ENCODE data around the gene LGR5.
"Not testable (repeated sequence)": the region's sequence is repeated elsewhere in the genome, so short reads cannot be mapped to it uniquely, and the experiment has no call there.

The LGR5 gene

DNA sequence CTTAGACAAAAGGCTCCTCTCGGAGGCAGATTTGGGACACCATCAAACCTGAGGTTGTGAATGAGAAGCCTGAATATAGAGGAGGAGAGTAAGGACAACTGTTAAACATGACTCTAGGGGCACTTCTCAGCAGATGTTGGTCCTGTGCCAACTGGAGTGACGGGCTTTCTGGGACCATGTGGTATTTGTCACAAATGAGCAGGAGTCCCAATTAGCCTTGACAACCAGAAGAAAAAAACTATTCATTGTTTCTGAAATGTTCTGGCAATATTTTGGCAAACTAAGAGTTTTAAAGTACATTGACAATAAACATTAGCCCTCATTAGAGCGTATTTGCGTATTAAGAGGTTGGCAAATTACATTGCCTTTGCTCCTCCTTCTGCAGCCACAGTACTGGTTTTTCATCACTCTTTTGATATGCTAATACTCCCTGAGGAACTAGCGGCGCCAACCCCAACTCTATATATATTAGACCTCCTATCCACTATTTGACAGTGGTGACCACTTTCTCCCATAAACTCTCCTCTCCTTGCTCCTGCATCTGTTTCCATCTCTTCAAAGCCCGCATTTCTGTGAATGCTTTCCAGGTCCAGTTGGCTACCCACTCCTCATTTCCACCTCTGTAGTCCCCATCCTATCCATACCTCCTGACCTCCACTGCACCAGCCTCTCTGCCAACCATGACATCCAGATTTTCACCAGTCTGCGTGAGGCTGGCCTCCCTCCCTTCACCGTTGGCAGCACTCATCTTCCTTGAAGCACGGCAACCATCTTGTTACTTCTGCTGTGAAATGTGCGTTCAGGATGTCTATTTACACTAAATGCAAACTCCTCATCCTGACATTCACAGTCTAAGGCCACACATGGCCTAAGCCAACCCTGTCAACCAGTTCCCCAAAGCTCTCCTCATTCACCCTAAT lies 123.3 kb downstream of the LGR5 start:
- no peak overlapping the region for H3K27ac ChIP-seq (ENCODE audit: low read length)
- H3K9me3 ChIP-seq (ENCODE audit: control insufficient read depth, insufficient read depth, low read length), result no peaks in the 10 kb centered on the region
- H3K27me3 ChIP-seq (ENCODE audit: control insufficient read depth, insufficient read depth, low read length), result no peaks in the 10 kb centered on the region
- no peaks in the 10 kb centered on the region for H3K36me3 ChIP-seq (ENCODE audit: control insufficient read depth, insufficient read depth, low read length)
- no CpG with 5 or more reads among the region's 11 CpGs for WGBS (ENCODE audit: insufficient coverage, insufficient read length)
- peaks cover 3% of the 10 kb centered on the region; the same call in 1 of the 2 replicates for H3K4me1 ChIP-seq (ENCODE audit: control insufficient read depth, insufficient read depth, low read length)
- no peak for DNase-seq (ENCODE audit: low read depth, low spot score)
- no peak overlapping the region for H3K4me3 ChIP-seq (ENCODE audit: low read length)

DNA sequence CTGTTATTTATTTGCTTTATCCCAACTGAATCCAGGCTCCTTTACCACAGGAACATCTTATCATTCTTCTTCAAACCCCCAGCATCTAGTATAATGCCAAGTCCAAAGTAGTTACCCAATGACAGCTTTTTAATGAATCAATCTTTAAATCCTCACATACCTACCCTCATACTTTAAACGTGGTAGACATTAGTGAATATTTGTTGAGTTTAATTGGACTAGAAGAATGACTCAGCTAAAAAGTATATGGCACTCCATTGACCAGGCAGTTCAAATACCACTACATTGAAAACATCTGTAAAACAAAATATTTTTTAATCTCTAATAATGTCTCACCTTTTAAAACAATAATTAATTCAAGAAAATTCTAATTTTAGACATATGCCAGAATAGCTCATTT lies 125.9 kb downstream of the LGR5 start:
- WGBS (ENCODE audit: insufficient coverage, insufficient read length), result no CpG with 5 or more reads among the region's 1 CpG
- Histone ChIP-seq H3K27me3 (ENCODE audit: control insufficient read depth, insufficient read depth, low read length) (no peaks in the 10 kb centered on the region), H3K9me3 (ENCODE audit: control insufficient read depth, insufficient read depth, low read length) (no peaks in the 10 kb centered on the region), H3K27ac (ENCODE audit: low read length) (no peak overlapping the region), H3K4me1 (ENCODE audit: control insufficient read depth, insufficient read depth, low read length) (peaks cover 3% of the 10 kb centered on the region; the same call in 1 of the 2 replicates), H3K4me3 (ENCODE audit: low read length) (no peak overlapping the region), H3K36me3 (ENCODE audit: control insufficient read depth, insufficient read depth, low read length) (no peaks in the 10 kb centered on the region)
- DNase-seq (ENCODE audit: low read depth, low spot score), result no peak

DNA sequence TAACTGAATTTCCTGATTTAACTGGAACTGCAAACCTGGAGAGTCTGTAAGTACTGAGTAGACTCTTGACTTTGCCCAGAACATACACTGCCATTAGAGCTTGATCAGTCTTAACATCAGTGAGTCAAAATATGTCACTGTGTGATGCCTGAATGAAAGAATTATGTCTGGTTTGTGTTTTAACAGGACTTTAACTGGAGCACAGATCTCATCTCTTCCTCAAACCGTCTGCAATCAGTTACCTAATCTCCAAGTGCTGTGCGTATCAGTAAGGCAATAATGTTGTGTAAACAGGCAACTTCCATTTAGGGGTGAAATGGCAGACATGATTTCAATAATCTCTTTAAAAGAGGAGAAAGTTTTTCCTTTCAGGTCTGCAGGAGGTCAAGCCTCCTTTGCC lies 127.1 kb downstream of the LGR5 start:
- no peaks in the 10 kb centered on the region for H3K9me3 ChIP-seq (ENCODE audit: control insufficient read depth, insufficient read depth, low read length)
- no peaks in the 10 kb centered on the region for H3K36me3 ChIP-seq (ENCODE audit: control insufficient read depth, insufficient read depth, low read length)
- H3K27me3 ChIP-seq (ENCODE audit: control insufficient read depth, insufficient read depth, low read length), result no peaks in the 10 kb centered on the region
- no peak for DNase-seq (ENCODE audit: low read depth, low spot score)
- no peak overlapping the region for H3K27ac ChIP-seq (ENCODE audit: low read length)
- WGBS (ENCODE audit: insufficient coverage, insufficient read length), result no CpG with 5 or more reads among the region's 2 CpGs
- peaks cover 3% of the 10 kb centered on the region; the same call in 1 of the 2 replicates for H3K4me1 ChIP-seq (ENCODE audit: control insufficient read depth, insufficient read depth, low read length)
- H3K4me3 ChIP-seq (ENCODE audit: low read length), result no peak overlapping the region

DNA sequence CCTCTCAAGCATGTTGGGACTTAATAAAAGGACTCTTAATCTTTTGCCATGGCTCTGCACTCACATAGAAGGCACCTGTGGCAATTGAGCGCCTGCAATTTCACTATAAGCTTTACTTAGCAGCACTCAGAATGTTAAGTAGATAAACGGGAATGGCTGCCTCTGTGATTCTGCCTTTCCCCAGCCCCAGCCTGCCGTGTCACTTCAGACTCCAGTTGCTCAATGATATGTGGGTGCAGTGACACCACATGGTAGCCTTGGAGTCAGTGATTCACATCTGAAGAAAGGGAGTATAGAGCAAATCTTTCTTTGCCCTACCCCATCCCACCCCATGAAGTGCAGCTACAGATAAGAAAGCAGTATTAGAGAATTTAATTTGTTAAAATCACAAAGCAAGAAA lies 127.9 kb downstream of the LGR5 start:
- H3K4me3 ChIP-seq (ENCODE audit: low read length), result no peak overlapping the region
- no peaks in the 10 kb centered on the region for H3K36me3 ChIP-seq (ENCODE audit: control insufficient read depth, insufficient read depth, low read length)
- H3K9me3 ChIP-seq (ENCODE audit: control insufficient read depth, insufficient read depth, low read length), result no peaks in the 10 kb centered on the region
- no peak for DNase-seq (ENCODE audit: low read depth, low spot score)
- no peaks in the 10 kb centered on the region for H3K27me3 ChIP-seq (ENCODE audit: control insufficient read depth, insufficient read depth, low read length)
- H3K4me1 ChIP-seq (ENCODE audit: control insufficient read depth, insufficient read depth, low read length), result peaks cover 3% of the 10 kb centered on the region; the same call in 1 of the 2 replicates
- no CpG with 5 or more reads among the region's 3 CpGs for WGBS (ENCODE audit: insufficient coverage, insufficient read length)
- H3K27ac ChIP-seq (ENCODE audit: low read length), result no peak overlapping the region

DNA sequence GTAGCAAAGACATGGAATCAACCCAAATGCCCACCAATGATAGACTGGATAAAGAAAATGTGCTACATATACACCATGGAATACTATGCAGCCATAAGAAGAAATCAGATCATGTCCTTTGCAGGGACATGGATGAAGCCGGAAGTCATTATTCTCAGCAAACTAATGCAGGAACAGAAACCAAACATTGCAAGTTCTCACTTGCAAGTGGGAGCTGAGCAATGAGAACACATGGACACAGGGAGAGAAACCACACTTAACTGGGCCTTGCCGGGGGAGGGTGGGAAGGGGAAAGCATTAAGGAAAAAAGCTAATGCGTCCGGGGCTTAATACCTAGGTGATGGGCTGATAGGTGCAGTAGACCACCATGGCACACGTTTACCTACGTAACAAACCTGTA lies 130.3 kb downstream of the LGR5 start:
- not testable (repeated sequence) for DNase-seq (ENCODE audit: low read depth, low spot score); H3K9me3 ChIP-seq (ENCODE audit: control insufficient read depth, insufficient read depth, low read length); H3K36me3 ChIP-seq (ENCODE audit: control insufficient read depth, insufficient read depth, low read length); H3K27me3 ChIP-seq (ENCODE audit: control insufficient read depth, insufficient read depth, low read length); H3K4me3 ChIP-seq (ENCODE audit: low read length); H3K27ac ChIP-seq (ENCODE audit: low read length); H3K4me1 ChIP-seq (ENCODE audit: control insufficient read depth, insufficient read depth, low read length)
- no CpG with 5 or more reads among the region's 6 CpGs for WGBS (ENCODE audit: insufficient coverage, insufficient read length)

DNA sequence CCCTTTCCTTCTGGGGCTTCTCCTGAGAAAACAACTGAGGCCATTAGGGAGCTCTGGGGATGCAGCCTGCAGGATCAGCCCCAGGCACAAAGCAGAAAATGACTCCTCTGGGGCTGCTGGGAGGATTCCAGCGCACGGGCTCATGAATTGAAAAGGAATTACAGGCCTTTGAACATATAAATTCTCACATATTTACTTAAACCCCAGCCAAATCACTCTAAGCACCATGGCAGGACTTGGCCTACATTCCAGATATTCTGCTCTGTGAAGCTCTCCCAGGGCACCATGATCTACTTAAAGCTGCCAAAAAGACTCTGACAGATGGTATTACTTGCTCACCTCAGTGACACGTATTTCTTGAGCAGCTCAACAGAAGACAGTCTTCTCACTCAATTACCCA lies 136.9 kb downstream of the LGR5 start:
- no peak overlapping the region for H3K27ac ChIP-seq (ENCODE audit: low read length)
- DNase-seq (ENCODE audit: low read depth, low spot score), result no peak
- H3K4me1 ChIP-seq (ENCODE audit: control insufficient read depth, insufficient read depth, low read length), result no peaks in the 10 kb centered on the region
- H3K36me3 ChIP-seq (ENCODE audit: control insufficient read depth, insufficient read depth, low read length), result no peaks in the 10 kb centered on the region
- no peaks in the 10 kb centered on the region for H3K27me3 ChIP-seq (ENCODE audit: control insufficient read depth, insufficient read depth, low read length)
- no peaks in the 10 kb centered on the region for H3K9me3 ChIP-seq (ENCODE audit: control insufficient read depth, insufficient read depth, low read length)
- no CpG with 5 or more reads among the region's 3 CpGs for WGBS (ENCODE audit: insufficient coverage, insufficient read length)
- H3K4me3 ChIP-seq (ENCODE audit: low read length), result no peak overlapping the region

DNA sequence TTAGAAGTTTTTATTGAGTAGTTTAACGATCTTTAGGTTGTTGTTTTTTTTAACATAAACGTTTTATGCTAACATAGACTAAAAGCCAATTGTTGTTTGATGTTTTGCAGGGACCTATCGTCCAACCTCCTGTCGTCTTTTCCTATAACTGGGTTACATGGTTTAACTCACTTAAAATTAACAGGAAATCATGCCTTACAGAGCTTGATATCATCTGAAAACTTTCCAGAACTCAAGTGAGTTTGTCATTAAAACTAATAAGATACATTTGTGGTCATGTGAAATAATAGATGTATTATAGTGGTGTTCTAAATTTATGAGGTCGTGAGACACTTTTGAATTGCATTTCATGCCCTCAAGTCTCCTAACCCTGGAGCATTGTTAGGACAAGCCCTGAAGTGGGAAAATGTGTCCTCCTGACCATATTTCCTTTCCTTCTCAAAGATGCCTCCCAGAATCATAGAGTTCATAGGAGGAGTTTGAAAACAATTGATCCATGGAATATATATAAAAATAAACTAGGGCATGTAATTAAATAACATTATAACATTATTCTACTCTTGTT lies 139.2 kb downstream of the LGR5 start:
- Histone ChIP-seq H3K27ac (ENCODE audit: low read length) (no peak overlapping the region), H3K36me3 (ENCODE audit: control insufficient read depth, insufficient read depth, low read length) (no peaks in the 10 kb centered on the region), H3K27me3 (ENCODE audit: control insufficient read depth, insufficient read depth, low read length) (no peaks in the 10 kb centered on the region), H3K9me3 (ENCODE audit: control insufficient read depth, insufficient read depth, low read length) (no peaks in the 10 kb centered on the region), H3K4me3 (ENCODE audit: low read length) (no peak overlapping the region), H3K4me1 (ENCODE audit: control insufficient read depth, insufficient read depth, low read length) (no peaks in the 10 kb centered on the region)
- no peak for DNase-seq (ENCODE audit: low read depth, low spot score)
- 100% methylated on average over 1 of the region's 5 CpGs for WGBS (ENCODE audit: insufficient coverage, insufficient read length)

DNA sequence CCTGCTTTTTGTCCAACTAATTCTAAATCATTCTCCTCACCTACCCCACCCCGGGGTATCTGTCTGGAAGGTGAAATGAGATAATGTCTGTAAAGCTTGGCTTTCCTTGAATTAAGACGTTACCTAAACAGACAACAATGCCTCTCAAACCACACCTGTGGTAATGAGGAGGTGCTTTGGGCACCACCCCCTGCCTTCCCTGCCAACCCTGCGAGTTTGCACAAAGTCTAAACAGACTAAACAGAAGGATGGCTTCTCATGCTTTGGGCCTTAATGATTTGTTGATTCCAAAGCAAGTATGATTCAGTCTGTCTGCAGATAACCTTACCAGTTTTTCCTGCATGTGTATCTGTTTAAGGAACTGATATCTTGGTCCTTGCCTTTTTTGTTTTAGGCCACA lies 141.6 kb downstream of the LGR5 start:
- H3K36me3 ChIP-seq (ENCODE audit: control insufficient read depth, insufficient read depth, low read length), result no peaks in the 10 kb centered on the region
- H3K27me3 ChIP-seq (ENCODE audit: control insufficient read depth, insufficient read depth, low read length), result no peaks in the 10 kb centered on the region
- no peak for DNase-seq (ENCODE audit: low read depth, low spot score)
- H3K27ac ChIP-seq (ENCODE audit: low read length), result no peak overlapping the region
- no peaks in the 10 kb centered on the region for H3K4me1 ChIP-seq (ENCODE audit: control insufficient read depth, insufficient read depth, low read length)
- no peak overlapping the region for H3K4me3 ChIP-seq (ENCODE audit: low read length)
- WGBS (ENCODE audit: insufficient coverage, insufficient read length), result no CpG with 5 or more reads among the region's 3 CpGs
- no peaks in the 10 kb centered on the region for H3K9me3 ChIP-seq (ENCODE audit: control insufficient read depth, insufficient read depth, low read length)

DNA sequence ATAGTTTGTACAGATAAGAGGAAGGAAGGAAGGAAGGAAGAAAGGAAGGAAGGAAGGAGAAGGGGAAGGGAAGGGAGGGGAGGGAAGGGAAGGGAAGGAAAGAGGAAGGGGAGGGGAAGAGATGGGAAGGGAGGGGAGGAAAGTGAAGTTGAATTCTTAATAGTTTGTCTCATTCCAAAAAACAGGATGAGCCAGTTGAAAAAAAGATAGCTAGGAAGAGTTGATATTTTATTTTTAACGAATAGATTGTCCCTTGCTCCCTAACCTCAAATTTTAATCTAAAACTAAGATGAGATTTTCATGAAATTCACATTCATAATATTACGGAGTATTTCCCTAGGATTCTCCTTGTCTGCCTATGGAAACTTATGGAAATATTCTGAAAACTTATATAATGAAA lies 143.3 kb downstream of the LGR5 start:
- Histone ChIP-seq H3K4me1 (ENCODE audit: control insufficient read depth, insufficient read depth, low read length) (no peaks in the 10 kb centered on the region), H3K36me3 (ENCODE audit: control insufficient read depth, insufficient read depth, low read length) (no peaks in the 10 kb centered on the region), H3K9me3 (ENCODE audit: control insufficient read depth, insufficient read depth, low read length) (no peaks in the 10 kb centered on the region), H3K27ac (ENCODE audit: low read length) (no peak overlapping the region), H3K27me3 (ENCODE audit: control insufficient read depth, insufficient read depth, low read length) (no peaks in the 10 kb centered on the region), H3K4me3 (ENCODE audit: low read length) (no peak overlapping the region)
- no peak for DNase-seq (ENCODE audit: low read depth, low spot score)
- WGBS (ENCODE audit: insufficient coverage, insufficient read length), result no CpG with 5 or more reads among the region's 2 CpGs

DNA sequence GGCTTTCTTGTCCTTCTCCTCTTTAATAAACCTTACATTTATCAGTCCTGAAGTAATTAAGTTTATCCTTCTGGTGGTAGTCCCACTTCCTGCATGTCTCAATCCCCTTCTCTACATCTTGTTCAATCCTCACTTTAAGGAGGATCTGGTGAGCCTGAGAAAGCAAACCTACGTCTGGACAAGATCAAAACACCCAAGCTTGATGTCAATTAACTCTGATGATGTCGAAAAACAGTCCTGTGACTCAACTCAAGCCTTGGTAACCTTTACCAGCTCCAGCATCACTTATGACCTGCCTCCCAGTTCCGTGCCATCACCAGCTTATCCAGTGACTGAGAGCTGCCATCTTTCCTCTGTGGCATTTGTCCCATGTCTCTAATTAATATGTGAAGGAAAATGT lies 144.8 kb downstream of the LGR5 start:
- Histone ChIP-seq H3K4me3 (ENCODE audit: low read length) (no peak overlapping the region), H3K9me3 (ENCODE audit: control insufficient read depth, insufficient read depth, low read length) (no peaks in the 10 kb centered on the region), H3K4me1 (ENCODE audit: control insufficient read depth, insufficient read depth, low read length) (no peaks in the 10 kb centered on the region), H3K27me3 (ENCODE audit: control insufficient read depth, insufficient read depth, low read length) (no peaks in the 10 kb centered on the region), H3K27ac (ENCODE audit: low read length) (no peak overlapping the region), H3K36me3 (ENCODE audit: control insufficient read depth, insufficient read depth, low read length) (no peaks in the 10 kb centered on the region)
- no peak for DNase-seq (ENCODE audit: low read depth, low spot score)
- WGBS (ENCODE audit: insufficient coverage, insufficient read length), result no CpG with 5 or more reads among the region's 3 CpGs

DNA sequence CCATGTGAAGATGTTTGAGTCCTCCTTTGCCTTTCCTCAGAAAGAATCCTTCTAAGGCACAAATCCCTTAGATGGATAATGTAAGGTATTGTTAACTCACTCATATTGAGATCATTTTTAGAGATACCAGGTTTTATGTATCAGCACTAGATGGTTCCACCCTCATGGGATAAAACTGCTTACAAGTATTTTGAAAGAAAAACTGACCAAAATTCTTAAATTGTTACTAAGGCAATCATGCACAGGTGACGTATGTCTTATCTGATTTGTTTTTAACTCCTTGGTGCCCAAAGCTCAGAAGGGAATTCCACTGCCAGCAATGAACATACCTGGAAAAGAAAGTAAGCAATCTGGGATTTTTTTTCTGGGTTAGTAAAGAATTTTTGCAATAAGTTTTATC lies 145.6 kb downstream of the LGR5 start:
- no CpG with 5 or more reads among the region's 1 CpG for WGBS (ENCODE audit: insufficient coverage, insufficient read length)
- no peaks in the 10 kb centered on the region for H3K36me3 ChIP-seq (ENCODE audit: control insufficient read depth, insufficient read depth, low read length)
- no peak overlapping the region for H3K27ac ChIP-seq (ENCODE audit: low read length)
- no peaks in the 10 kb centered on the region for H3K27me3 ChIP-seq (ENCODE audit: control insufficient read depth, insufficient read depth, low read length)
- no peak overlapping the region for H3K4me3 ChIP-seq (ENCODE audit: low read length)
- no peak for DNase-seq (ENCODE audit: low read depth, low spot score)
- no peaks in the 10 kb centered on the region for H3K9me3 ChIP-seq (ENCODE audit: control insufficient read depth, insufficient read depth, low read length)
- H3K4me1 ChIP-seq (ENCODE audit: control insufficient read depth, insufficient read depth, low read length), result no peaks in the 10 kb centered on the region
